PC-3 (cell line): ENCODE data around the gene GALNT18.

Experiments used
- EZH2 ChIP-seq: fragments of 300-600 bp; sonication (generic); IDR thresholded peaks from one replicate; pipeline ENCODE4 v1.6.1; 2017; ENCODE audit warnings: antibody characterized with exemption, mild to moderate bottlenecking, low read length; ENCODE audit not compliant: unreplicated experiment
- TF ChIP-seq, protein P1 (sequence below): fragments of 300-600 bp; sonication (generic); conservative IDR thresholded peaks from 2 replicates; pipeline ENCODE4 v1.5.1; 2017; ENCODE audit warnings: antibody characterized with exemption, low read depth, mild to moderate bottlenecking, low read length

DNA sequence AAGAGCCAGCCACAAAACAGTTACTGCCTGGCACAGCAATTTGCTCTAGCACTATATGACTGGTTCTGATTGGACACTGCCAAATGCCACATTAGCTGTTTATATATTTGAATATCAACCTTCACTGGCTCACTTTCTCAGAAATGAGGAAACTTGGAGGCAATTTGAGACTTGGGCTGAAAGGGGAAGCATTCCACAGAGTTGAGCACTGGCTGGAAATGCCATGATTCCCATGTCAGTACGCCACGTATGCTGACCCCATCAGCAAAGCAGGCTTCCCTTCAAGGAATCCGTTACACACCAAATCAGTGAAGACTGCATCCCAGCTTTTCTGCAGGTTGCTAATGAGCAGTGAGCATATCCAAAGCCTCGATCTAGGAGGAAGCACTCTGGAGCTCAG, 34.7 kb downstream of the GALNT18 start:
- TF ChIP-seq, protein P1, sequence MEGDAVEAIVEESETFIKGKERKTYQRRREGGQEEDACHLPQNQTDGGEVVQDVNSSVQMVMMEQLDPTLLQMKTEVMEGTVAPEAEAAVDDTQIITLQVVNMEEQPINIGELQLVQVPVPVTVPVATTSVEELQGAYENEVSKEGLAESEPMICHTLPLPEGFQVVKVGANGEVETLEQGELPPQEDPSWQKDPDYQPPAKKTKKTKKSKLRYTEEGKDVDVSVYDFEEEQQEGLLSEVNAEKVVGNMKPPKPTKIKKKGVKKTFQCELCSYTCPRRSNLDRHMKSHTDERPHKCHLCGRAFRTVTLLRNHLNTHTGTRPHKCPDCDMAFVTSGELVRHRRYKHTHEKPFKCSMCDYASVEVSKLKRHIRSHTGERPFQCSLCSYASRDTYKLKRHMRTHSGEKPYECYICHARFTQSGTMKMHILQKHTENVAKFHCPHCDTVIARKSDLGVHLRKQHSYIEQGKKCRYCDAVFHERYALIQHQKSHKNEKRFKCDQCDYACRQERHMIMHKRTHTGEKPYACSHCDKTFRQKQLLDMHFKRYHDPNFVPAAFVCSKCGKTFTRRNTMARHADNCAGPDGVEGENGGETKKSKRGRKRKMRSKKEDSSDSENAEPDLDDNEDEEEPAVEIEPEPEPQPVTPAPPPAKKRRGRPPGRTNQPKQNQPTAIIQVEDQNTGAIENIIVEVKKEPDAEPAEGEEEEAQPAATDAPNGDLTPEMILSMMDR = no peak
- TF ChIP-seq EZH2 = no peak
